GM13977 (cell line): Measurements from ENCODE around the gene HNRNPM.

Source experiments
- DNase-seq: peaks from one replicate; pipeline ENCODE4 v3.0.0; 2012; ENCODE audit warnings: low spot score
- in situ Hi-C: fragments of 300-500 bp; cut with MboI; formaldehyde crosslinking; loops from one replicate; pipeline ENCODE4 v1.12.0; 2022; ENCODE audit warnings: low sequenced_read_pairs, low pct_unique_long_range_greater_than_20kb, mixed read lengths, inconsistent platforms; ENCODE audit not compliant: unreplicated experiment
- TF ChIP-seq, protein P1 (sequence below): IDR thresholded peaks from 2 replicates; pipeline ENCODE4 v1.5.1; 2012; ENCODE audit warnings: mild to moderate bottlenecking, control low read depth; ENCODE audit not compliant: insufficient read depth; ENCODE audit errors: extremely low read depth, missing control alignments

The HNRNPM gene

DNA sequence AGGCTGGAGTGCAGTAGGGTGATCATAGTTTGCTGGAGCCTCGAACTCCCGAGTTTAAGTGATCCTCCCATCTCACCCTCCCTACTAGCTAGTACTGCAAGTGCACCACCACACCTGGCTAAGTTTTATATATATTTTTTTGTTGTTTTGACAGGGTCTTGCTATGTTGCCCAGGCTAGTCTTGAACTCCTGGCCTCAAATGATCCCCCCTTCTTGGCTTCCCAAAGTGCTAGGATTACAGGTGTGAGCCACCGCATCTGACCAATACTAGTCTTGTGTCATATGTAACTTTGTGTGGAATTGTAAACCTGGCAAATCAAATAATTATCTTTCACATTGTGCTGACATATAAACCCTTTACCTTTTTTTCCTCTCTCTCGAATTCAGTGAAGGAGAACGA, 10.2 kb downstream of the HNRNPM start:
- DNase-seq: no peak
- TF ChIP-seq, protein P1, sequence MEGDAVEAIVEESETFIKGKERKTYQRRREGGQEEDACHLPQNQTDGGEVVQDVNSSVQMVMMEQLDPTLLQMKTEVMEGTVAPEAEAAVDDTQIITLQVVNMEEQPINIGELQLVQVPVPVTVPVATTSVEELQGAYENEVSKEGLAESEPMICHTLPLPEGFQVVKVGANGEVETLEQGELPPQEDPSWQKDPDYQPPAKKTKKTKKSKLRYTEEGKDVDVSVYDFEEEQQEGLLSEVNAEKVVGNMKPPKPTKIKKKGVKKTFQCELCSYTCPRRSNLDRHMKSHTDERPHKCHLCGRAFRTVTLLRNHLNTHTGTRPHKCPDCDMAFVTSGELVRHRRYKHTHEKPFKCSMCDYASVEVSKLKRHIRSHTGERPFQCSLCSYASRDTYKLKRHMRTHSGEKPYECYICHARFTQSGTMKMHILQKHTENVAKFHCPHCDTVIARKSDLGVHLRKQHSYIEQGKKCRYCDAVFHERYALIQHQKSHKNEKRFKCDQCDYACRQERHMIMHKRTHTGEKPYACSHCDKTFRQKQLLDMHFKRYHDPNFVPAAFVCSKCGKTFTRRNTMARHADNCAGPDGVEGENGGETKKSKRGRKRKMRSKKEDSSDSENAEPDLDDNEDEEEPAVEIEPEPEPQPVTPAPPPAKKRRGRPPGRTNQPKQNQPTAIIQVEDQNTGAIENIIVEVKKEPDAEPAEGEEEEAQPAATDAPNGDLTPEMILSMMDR: no peak
- in situ Hi-C loops: no loop called here

DNA sequence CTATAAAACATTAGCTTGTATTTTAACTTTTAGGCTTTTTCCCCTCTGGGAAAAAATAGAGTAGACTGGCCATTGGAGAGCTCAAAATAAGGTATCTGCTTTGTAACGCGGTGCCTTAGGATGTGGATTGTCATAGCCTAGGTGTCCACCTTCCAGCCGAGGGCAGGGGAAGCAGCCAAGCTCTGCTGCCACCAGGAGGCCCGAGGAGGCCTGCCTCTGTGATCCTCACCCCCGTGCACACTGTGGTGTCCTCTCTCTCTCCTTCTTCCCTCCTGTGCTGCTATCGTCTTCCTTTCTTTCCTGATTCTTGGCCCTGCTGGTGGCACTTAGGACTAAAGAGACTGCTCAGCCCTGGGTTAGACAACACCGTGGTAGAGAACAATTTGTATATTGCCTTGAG, 11.3 kb downstream of the HNRNPM start:
- in situ Hi-C loops: no loop called here
- TF ChIP-seq, protein P1: no peak
- no peak for DNase-seq

DNA sequence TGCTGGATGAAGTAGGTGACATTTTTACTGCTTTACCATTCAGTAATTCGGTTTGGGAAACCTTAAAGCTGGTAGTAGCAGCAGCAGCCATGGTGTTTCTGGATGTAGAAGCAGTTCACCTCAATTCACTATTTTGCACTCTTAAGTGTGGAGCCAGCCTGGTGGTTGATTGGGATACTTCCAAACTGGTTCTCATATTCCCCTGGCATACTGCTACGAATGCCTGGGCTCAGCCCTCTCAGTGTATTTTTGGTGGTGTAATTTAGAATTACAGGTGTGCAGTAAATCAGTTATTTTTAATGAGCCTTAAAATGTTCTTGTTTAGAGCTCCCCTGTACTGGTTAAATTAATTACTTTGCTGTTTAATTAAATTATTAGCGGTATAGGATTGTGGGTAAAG, 12.4 kb downstream of the HNRNPM start:
- in situ Hi-C loops: no loop called here
- TF ChIP-seq, protein P1: no peak
- no peak for DNase-seq

DNA sequence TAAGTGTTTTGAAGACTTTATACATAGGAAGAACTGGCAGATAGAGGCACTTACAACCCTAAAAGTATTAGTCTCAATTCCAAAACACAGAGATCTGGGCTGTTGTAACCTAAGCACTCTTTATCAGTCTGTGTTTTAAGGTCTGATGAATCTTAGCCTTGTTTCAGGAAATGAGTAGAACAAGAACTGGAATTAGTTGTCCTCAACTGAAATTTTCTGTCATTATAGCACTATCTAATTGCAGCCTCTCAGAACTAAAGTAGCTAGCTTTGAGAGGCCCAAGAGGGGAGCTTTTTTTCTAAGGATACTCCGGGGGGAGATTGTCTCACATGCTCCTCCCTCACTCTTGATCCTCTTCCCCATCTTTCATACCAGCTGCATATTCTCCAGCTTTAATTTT, 13.1 kb downstream of the HNRNPM start:
- in situ Hi-C loops: no loop called here
- TF ChIP-seq, protein P1: no peak
- DNase-seq: no peak

DNA sequence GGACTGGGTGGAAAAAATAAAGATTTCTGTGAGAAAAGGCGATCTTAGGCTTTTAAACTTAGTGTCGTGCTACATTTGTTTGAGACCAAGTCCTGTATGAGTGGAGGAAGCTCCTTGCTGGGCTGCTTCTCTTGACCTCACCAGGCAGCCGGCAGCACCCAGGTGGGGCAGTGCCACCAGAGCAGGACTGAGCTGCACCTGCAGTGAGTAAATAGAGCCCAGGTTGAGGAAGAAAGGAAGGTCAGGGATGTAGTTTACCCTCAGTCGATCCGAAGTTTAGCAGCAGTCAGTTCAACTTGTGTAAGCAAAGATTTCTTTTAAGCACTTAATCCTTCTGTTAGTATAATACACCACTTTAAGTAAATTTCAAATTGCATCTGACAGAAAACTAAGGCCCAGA, 13.6 kb downstream of the HNRNPM start:
- in situ Hi-C loops: no loop called here
- no peak for DNase-seq
- TF ChIP-seq, protein P1: no peak

DNA sequence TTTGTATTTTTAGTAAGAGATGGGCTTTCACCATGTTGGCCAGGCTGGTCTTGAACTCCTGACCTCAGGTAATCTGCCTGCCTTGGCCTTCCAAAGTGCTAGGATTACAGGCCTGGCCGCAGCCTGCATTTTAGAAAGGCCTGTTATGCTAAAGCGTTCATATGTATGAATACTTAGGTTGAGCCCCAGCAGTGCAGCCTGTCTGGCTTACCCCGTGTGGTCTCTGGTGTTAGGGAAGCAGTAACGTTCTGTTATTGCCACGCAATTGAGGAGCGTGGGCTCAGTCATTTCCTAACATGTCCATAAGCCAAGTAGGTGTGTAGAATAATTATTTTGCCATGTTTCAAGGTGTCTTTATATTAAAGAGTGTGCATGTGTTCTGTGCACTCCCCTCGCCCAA, 14.3 kb downstream of the HNRNPM start:
- TF ChIP-seq, protein P1: no peak
- in situ Hi-C loops: no loop called here

More for the DNA sequence above, 14.3 kb downstream of the HNRNPM start:
- DNase-seq: no peak
